Measurements from ENCODE around the gene KIAA0753.

KIAA0753 gene

DNA sequence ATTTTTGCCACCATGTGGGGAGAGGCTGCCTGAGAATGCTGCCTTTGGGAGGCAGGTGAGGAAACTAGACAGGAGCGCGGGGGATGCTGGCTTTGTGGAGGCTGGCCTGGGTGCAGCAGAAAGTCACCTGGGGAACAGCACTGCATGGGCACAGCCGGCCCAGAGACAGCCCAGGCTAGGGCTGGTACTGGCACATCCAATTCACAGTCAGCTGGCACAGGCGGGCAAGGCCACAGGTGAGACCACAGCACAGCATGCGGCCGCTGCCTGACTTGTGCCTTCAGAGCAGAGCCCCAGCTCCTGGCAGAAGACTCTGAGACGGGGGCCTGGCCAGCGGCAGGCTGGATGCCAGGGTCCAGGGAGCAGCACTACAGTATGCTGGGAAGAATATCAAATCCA is 67.5 kb downstream of the KIAA0753 start:
- H3K4me3 ChIP-seq (replicated peaks in 1 of 2; ENCODE audit: low read depth in 2 of 2, low read length in 2 of 2) = no peak overlapping the region

DNA sequence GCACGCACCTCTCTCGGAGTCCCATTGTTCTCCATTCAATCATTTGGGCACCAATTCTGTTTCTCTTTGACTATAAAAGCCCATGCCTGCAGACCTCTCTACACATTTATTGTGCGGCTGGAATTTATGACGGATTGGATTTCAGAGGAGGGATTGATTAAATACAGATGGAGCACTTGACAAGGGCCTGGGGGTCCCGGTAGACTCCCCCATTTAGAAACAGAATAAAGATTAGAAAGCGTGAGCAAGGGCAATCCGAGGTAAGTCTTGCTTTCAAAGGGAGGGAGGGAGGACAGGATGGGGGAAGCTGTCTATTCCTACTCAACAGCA is 69.1 kb downstream of the KIAA0753 start:
- no peak for DNase-seq (ENCODE audit: low read depth in 2 of 2)
- H3K4me3 ChIP-seq (replicated peaks in 1 of 2; ENCODE audit: low read depth in 2 of 2, low read length in 2 of 2) = no peak overlapping the region
- TF ChIP-seq, protein P1, sequence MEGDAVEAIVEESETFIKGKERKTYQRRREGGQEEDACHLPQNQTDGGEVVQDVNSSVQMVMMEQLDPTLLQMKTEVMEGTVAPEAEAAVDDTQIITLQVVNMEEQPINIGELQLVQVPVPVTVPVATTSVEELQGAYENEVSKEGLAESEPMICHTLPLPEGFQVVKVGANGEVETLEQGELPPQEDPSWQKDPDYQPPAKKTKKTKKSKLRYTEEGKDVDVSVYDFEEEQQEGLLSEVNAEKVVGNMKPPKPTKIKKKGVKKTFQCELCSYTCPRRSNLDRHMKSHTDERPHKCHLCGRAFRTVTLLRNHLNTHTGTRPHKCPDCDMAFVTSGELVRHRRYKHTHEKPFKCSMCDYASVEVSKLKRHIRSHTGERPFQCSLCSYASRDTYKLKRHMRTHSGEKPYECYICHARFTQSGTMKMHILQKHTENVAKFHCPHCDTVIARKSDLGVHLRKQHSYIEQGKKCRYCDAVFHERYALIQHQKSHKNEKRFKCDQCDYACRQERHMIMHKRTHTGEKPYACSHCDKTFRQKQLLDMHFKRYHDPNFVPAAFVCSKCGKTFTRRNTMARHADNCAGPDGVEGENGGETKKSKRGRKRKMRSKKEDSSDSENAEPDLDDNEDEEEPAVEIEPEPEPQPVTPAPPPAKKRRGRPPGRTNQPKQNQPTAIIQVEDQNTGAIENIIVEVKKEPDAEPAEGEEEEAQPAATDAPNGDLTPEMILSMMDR (IDR thresholded peaks at IDR 0.05; ENCODE audit: low read depth, low read length) = no peak

More for the DNA sequence above, 67.5 kb downstream of the KIAA0753 start:
- no peak for DNase-seq (ENCODE audit: low read depth in 2 of 2)
- TF ChIP-seq, protein P1 (IDR thresholded peaks at IDR 0.05; ENCODE audit: low read depth, low read length) = no peak

DNA sequence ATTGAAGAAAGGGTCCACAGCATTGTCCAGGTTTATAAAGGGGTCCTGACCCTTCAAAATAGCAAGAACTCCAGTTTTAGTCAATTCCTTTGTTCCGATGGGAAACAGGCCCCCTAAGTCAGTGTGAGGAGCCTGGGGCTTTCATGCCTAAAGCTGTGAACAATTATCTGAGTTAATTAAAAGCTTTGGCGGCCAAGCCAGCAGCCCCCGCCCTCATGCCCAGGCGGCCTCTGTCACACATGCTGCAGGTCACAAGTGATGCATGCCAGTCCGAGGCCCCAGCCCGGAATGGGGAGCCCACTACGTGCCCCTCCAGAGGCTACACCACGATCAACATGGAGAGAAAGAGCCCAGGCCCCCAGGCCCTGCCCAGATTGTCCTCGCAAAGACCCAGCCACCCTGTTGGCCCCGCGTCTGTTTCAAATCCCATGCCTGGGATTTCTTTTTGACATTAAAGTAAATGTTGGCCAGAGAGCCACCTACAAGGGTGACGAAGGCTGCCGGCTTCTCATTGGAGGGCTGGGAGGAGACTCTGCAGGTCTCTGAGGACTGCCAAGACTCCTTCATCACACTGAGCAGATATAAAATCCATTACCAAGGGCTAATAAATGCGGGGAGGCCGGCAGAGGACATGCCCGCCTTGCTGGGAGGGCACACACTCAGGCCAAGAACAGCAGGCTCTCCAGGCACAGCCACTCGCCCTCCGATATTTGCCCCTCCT is 69.6 kb downstream of the KIAA0753 start:
- TF ChIP-seq, protein P1 (IDR thresholded peaks at IDR 0.05; ENCODE audit: low read depth, low read length) = no peak
- DNase-seq (ENCODE audit: low read depth in 2 of 2) = no peak
- no peak overlapping the region for H3K4me3 ChIP-seq (replicated peaks in 1 of 2; ENCODE audit: low read depth in 2 of 2, low read length in 2 of 2)

DNA sequence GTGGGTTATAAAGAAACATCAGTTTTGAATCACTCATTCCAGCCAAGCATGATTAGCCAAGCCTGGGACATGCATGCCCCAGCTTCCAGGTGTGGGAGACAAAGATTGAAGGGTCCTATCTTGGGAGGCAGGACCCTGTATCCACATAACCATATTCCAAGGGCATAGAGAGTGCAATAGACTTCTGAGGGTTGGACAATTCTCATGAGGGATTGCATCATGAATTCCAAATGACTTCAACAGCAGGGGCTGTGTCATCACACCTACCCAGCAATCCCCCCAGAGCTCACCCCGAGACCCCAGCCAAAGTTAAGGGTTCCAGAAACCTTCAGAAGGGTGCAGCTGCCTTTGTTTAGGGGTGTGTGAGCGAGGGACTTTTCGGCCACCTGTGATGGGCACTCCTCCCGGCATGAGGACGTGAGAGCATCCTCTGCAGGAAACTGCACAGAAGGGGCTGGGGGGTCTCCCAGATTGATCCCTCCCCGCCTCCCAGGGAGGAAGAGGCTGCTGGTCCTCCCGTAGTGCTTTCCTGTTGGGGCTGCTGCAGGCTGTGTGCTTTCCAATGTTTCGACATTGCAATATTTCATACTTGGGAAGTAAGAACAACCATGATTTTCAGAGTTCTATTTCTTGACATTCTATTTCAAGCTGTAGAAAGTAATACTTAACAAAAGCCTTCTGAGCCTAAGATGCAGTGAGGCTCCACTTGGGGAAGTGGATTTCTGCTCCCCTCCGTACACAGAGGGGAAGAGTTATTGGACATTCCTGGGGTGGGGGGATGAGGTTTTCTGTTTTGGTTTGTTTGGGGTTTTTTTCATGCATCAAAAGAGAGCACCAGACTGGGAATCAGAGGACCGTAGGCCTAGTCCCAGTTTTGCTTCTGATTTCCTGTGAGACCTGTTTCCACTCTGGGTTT is 70.9 kb downstream of the KIAA0753 start:
- no peak for DNase-seq (ENCODE audit: low read depth in 2 of 2)
- TF ChIP-seq, protein P1 (IDR thresholded peaks at IDR 0.05; ENCODE audit: low read depth, low read length) = no peak
- H3K4me3 ChIP-seq (replicated peaks in 1 of 2; ENCODE audit: low read depth in 2 of 2, low read length in 2 of 2) = no peak overlapping the region

DNA sequence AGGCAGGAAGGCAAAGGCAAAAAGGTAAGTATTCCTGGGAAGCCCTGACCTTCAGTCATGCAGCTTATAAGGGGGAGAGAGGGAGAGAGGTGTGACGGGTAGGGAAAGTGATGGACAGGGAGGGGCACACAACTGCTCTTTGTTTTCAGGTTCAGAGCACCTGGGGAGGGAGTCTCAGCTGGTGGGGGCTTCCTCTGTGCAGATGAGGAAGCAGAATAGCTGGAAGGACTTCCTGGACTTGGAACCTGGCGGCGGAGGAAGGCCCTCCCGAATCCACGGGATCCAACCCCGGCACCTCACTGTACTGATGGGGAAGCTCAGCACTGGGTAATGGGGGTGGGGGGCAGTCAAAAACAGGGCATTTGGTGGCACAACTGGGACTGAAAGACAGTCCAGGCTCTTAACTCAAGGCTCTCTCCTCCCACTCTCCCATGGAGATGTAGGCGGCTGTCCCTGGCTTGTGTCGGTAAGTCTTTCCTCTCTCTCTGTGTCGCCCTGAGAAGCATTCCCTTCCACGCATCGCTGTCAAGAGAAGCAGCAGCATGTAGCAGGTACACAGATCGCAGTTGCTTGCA is 72.2 kb downstream of the KIAA0753 start:
- no peak overlapping the region for H3K4me3 ChIP-seq (replicated peaks in 1 of 2; ENCODE audit: low read depth in 2 of 2, low read length in 2 of 2)
- TF ChIP-seq, protein P1 (IDR thresholded peaks at IDR 0.05; ENCODE audit: low read depth, low read length) = no peak
- no peak for DNase-seq (ENCODE audit: low read depth in 2 of 2)

DNA sequence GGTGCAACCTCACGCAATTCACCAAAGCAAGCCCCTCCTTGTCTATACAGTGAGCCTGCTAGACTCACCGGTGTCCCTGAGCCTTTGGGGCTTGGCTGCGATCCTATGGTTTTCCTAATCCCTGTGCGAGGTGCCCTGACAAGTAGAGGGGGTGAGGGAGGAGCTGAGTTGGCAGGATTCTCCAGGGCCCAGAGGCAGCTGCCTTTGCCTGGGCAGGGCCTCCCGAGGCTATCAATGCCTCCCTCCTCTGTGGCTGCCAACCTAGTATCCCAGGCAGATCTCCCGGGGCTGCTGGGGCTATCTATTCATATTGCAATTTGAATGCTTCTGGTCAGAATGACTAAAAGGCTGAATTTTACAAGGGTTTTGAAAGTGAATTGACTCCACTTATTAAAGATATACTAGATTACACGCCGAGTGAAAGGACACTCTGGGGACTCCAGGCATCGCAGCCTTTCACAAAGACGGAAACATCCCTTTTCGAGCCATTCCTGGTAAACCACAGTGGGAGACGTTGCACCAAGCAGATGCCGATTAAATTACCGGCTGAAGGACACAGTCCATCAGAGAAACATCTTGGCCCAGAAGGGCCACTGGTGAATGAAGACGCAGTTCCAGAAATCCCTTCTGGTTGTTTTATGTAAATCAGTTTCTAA is 72.9 kb downstream of the KIAA0753 start:
- no peak for DNase-seq (ENCODE audit: low read depth in 2 of 2)
- TF ChIP-seq, protein P1 (IDR thresholded peaks at IDR 0.05; ENCODE audit: low read depth, low read length) = no peak
- no peak overlapping the region for H3K4me3 ChIP-seq (replicated peaks in 1 of 2; ENCODE audit: low read depth in 2 of 2, low read length in 2 of 2)

Data from cardiac fibroblast (primary cell).